Trophoblast cell (in vitro differentiated cells and primary cell): ENCODE measurements around the gene PLEKHA7.
"Not testable (repeated sequence)": the region's sequence is repeated elsewhere in the genome, so short reads cannot be mapped to it uniquely, and the experiment has no call there.

Experiments used
- DNase-seq, 2 donors: peaks; one replicate each; pipeline ENCODE4 v3.0.0-alpha.2; 2016
- H2AFZ ChIP-seq: 2 replicates; pipeline ENCODE4 v1.6.1; 2013; ENCODE audit warnings: low read length, moderate library complexity, mild to moderate bottlenecking; ENCODE audit not compliant: insufficient read depth, poor library complexity
- H2AK5ac ChIP-seq: 2 replicates; pipeline ENCODE4 v1.6.1; 2013; ENCODE audit warnings: mild to moderate bottlenecking, low read length
- H2BK120ac ChIP-seq: 2 replicates; pipeline ENCODE4 v1.6.1; 2013; ENCODE audit warnings: low read length, mild to moderate bottlenecking, moderate library complexity; ENCODE audit not compliant: insufficient read depth, poor library complexity
- H2BK12ac ChIP-seq: 2 replicates; pipeline ENCODE4 v1.6.1; 2013; ENCODE audit warnings: mild to moderate bottlenecking, low read length, moderate library complexity
- H2BK5ac ChIP-seq: 2 replicates; pipeline ENCODE4 v1.6.1; 2013; ENCODE audit warnings: low read length, low read depth, moderate library complexity, mild to moderate bottlenecking; ENCODE audit not compliant: poor library complexity
- H3K14ac ChIP-seq: 2 replicates; pipeline ENCODE4 v1.6.1; 2013; ENCODE audit warnings: mild to moderate bottlenecking, low read length
- H3K18ac ChIP-seq: 2 replicates; pipeline ENCODE4 v1.6.1; 2013; ENCODE audit warnings: mild to moderate bottlenecking, low read length
- H3K23ac ChIP-seq: 2 replicates; pipeline ENCODE4 v1.6.1; 2013; ENCODE audit warnings: low read length
- H3K27ac ChIP-seq: 2 replicates; pipeline ENCODE4 v1.5.1; 2013; ENCODE audit warnings: low read depth, mild to moderate bottlenecking, inconsistent platforms, low read length, moderate library complexity
- H3K27me3 ChIP-seq: 2 replicates; pipeline ENCODE4 v1.6.1; 2013; ENCODE audit warnings: inconsistent platforms, mild to moderate bottlenecking, low read length, moderate library complexity; ENCODE audit not compliant: insufficient read depth
- H3K36me3 ChIP-seq, 2 experiments: 1 replicate in 1 of 2; 2 replicates in 1 of 2; pipeline ENCODE4 v1.6.1; 2013; ENCODE audit warnings: low read length in 2 of 2, mild to moderate bottlenecking in 2 of 2, moderate library complexity in 1 of 2; ENCODE audit not compliant: insufficient read depth in 2 of 2, control insufficient read depth in 1 of 2
- H3K4ac ChIP-seq: 2 replicates; pipeline ENCODE4 v1.6.1; 2013; ENCODE audit warnings: low read depth, mild to moderate bottlenecking, low read length, moderate library complexity
- H3K4me1 ChIP-seq, 2 experiments: 1 replicate in 1 of 2; 2 replicates in 1 of 2; pipeline ENCODE4 v1.6.1; 2013; ENCODE audit warnings: low read length in 2 of 2, mild to moderate bottlenecking in 2 of 2, moderate library complexity in 1 of 2; ENCODE audit not compliant: insufficient read depth in 2 of 2, control insufficient read depth in 1 of 2
- H3K4me2 ChIP-seq: 2 replicates; pipeline ENCODE4 v1.6.1; 2013; ENCODE audit warnings: inconsistent platforms, mild to moderate bottlenecking, low read length, moderate library complexity
- H3K4me3 ChIP-seq: 2 replicates; pipeline ENCODE4 v1.5.1; 2013; ENCODE audit warnings: mild to moderate bottlenecking, low read depth, low read length, inconsistent platforms
- H3K79me1 ChIP-seq: one replicate; pipeline ENCODE4 v1.6.1; 2013; ENCODE audit warnings: low read length
- H3K79me2 ChIP-seq: 2 replicates; pipeline ENCODE4 v1.6.1; 2013; ENCODE audit warnings: low read length, mild to moderate bottlenecking; ENCODE audit not compliant: control insufficient read depth, insufficient read depth, poor library complexity
- H3K9ac ChIP-seq: 2 replicates; pipeline ENCODE4 v1.6.1; 2013; ENCODE audit warnings: mild to moderate bottlenecking, low read length
- H3K9me3 ChIP-seq: 2 replicates; pipeline ENCODE4 v1.6.1; 2013; ENCODE audit warnings: low read depth, mild to moderate bottlenecking, control low read depth, inconsistent platforms, low read length; ENCODE audit not compliant: insufficient read depth
- H4K12ac ChIP-seq: 2 replicates; pipeline ENCODE4 v1.6.1; 2013; ENCODE audit warnings: low read depth, mild to moderate bottlenecking, low read length, moderate library complexity
- H4K8ac ChIP-seq: 2 replicates; pipeline ENCODE4 v1.6.1; 2013; ENCODE audit warnings: low read depth, mild to moderate bottlenecking, low read length, moderate library complexity
- H4K91ac ChIP-seq: one replicate; pipeline ENCODE4 v1.6.1; 2013; ENCODE audit warnings: low read depth, mild to moderate bottlenecking, low read length, moderate library complexity
- WGBS: extraction: QIAGEN DNeasy Blood & Tissue Kit; methylation state at CpG from one replicate; pipeline ENCODE4 v1.1.7; 2013; ENCODE audit warnings: missing lambda C conversion rate; ENCODE audit not compliant: insufficient read length, insufficient coverage; ENCODE audit errors: extremely low coverage; 5-methylcytosine and 5-hydroxymethylcytosine counted together

PLEKHA7 gene

DNA sequence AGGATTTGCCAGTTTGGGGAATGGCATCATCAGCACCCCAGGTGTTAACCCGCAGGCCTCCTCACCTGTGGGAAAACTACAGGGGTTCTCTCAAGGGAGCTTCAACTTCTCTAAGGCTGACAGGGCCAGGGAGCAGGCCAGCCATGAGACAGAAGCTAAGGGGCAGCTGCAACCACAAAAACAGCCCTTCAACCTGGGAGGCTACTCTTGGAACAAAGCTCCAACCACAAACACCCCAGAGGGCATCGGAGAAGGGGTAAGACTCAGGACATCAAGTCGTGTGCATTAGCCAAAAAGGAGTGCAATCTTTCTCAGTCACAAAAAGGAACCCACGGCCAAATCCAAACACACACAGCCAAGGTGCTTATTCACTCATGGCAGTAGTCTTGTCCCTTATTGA is 103.0 kb downstream of the PLEKHA7 start:
- no peak overlapping the region for H3K4me2 ChIP-seq
- no peak overlapping the region for H4K91ac ChIP-seq
- peaks cover 6% of the 10 kb centered on the region for H3K79me2 ChIP-seq
- no peak overlapping the region for H2AK5ac ChIP-seq
- no peak overlapping the region for H2BK12ac ChIP-seq
- no peaks in the 10 kb centered on the region for H3K27me3 ChIP-seq
- no peak overlapping the region for H3K23ac ChIP-seq
- H4K8ac ChIP-seq, result no peak overlapping the region
- no peak for DNase-seq
- no peak overlapping the region for H3K18ac ChIP-seq
- no peak overlapping the region for H2BK120ac ChIP-seq
- no peak overlapping the region for H3K27ac ChIP-seq
- H3K36me3 ChIP-seq, result peaks cover 5 to 9% of the 10 kb centered on the region in 2 experiments
- no peak overlapping the region for H2BK5ac ChIP-seq
- no CpG with 5 or more reads among the region's 4 CpGs for WGBS
- H3K4ac ChIP-seq, result no peak overlapping the region
- H2AFZ ChIP-seq, result no peak overlapping the region
- peaks cover 3 to 7% of the 10 kb centered on the region in 2 experiments for H3K4me1 ChIP-seq
- no peak overlapping the region for H3K14ac ChIP-seq
- H4K12ac ChIP-seq, result no peak overlapping the region
- H3K79me1 ChIP-seq, result no peaks in the 10 kb centered on the region
- H3K9me3 ChIP-seq, result no peaks in the 10 kb centered on the region
- no peak overlapping the region for H3K4me3 ChIP-seq
- no peak overlapping the region for H3K9ac ChIP-seq

DNA sequence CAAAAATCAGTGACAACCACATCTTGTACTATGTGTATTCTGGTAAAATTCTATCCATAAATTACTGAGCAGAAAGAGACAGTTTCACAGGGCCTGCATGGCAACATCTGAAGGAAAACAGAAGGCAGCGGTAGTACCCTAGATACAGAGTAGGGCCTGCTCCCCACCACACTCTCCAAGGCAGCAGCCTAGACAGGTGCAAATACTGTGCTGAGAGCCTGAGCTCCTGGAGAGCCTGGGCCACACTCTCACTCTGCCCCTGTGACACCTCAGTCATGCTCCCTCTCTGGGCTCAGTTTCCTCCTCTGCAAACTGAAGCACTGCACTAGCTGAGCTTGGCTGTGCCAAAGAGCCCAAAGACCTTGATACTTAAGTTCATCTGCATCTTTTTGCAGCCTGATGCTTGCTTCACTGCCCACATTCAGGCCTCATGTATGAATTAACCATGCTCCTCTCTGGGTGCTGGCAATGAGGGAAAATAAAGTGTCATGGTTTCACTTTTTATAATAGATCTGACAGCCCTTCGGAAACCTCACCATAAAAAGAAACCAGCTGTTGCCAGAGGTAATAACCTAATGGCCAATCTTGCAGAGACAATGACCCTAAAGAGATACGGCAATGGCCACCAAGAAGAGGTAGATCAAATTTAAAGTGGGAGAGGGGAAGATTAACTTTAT is 104.7 kb downstream of the PLEKHA7 start:
- Histone ChIP-seq H2BK5ac (no peak overlapping the region), H3K14ac (no peak overlapping the region), H4K12ac (no peak overlapping the region), H2AFZ (no peak overlapping the region), H3K4me1 (peaks cover 3 to 9% of the 10 kb centered on the region in 2 experiments), H3K27me3 (no peaks in the 10 kb centered on the region), H3K36me3 (peaks cover 5 to 9% of the 10 kb centered on the region in 2 experiments), H3K4me2 (no peak overlapping the region), H3K18ac (no peak overlapping the region), H3K23ac (no peak overlapping the region), H3K4me3 (no peak overlapping the region), H3K9me3 (no peaks in the 10 kb centered on the region), H2AK5ac (no peak overlapping the region), H3K9ac (no peak overlapping the region), H3K79me1 (peaks cover 2% of the 10 kb centered on the region), H3K27ac (no peak overlapping the region), H3K79me2 (peaks cover 6% of the 10 kb centered on the region), H4K91ac (no peak overlapping the region), H3K4ac (no peak overlapping the region), H4K8ac (no peak overlapping the region), H2BK12ac (no peak overlapping the region), H2BK120ac (no peak overlapping the region)
- WGBS, result no CpG with 5 or more reads among the region's 3 CpGs
- no peak for DNase-seq

DNA sequence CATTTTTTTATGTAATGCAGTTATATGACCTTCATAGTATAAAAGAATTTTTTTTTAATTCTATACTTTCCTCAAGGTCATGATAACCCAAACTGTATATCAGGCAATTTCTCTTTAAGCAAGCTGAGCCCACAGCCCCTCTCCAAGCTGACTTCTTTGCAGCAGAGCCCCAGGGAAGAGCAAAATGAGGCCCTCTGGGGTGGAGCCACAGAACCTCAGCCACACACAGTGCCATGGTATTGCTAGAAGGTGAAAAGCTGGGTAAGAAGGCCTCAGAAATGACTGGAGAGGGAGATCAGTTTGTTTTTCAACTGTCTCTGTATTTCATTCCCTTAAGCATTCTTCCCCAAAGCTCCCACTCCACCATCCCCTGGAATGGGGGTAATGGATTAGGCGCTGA is 108.8 kb downstream of the PLEKHA7 start:
- Histone ChIP-seq H2BK5ac (no peak overlapping the region), H3K36me3 (peaks cover 0 to 2% of the 10 kb centered on the region in 2 experiments), H3K9me3 (no peaks in the 10 kb centered on the region), H3K4me1 (peaks cover 3 to 5% of the 10 kb centered on the region in 2 experiments), H3K14ac (no peak overlapping the region), H3K4me3 (no peak overlapping the region), H3K9ac (no peak overlapping the region), H4K91ac (no peak overlapping the region), H2AK5ac (no peak overlapping the region), H3K4me2 (no peak overlapping the region), H3K79me2 (peaks cover 3% of the 10 kb centered on the region), H2AFZ (no peak overlapping the region), H2BK120ac (no peak overlapping the region), H3K27me3 (no peaks in the 10 kb centered on the region), H3K18ac (peak overlapping the region; percentile 84), H4K8ac (no peak overlapping the region), H3K4ac (peak overlapping the region; percentile 64), H3K27ac (no peak overlapping the region), H3K23ac (no peak overlapping the region), H2BK12ac (no peak overlapping the region), H4K12ac (no peak overlapping the region), H3K79me1 (peaks cover 2% of the 10 kb centered on the region)
- DNase-seq, result no peak
- no CpG with 5 or more reads among the region's 1 CpG for WGBS

DNA sequence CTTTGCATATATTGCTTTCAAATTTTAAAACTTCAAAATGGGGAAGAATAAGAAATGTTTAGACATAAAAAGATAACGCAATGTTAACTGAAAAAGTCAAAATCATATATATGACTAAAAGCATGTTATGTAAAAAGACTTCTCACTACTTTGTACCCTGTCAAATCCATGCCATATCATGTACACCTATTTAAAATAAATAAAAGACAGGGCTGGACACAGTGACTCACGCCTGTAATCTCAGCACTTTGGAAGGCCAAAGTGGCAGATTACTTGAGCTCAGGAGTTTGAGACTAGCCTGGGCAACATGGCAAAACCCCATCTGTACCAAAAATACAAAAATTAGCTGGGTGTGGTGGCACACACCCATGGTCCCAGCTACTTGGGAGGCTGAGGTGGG is 109.5 kb downstream of the PLEKHA7 start:
- not testable (repeated sequence) for H3K79me2 ChIP-seq, H2BK12ac ChIP-seq, H2AFZ ChIP-seq, H3K36me3 ChIP-seq, DNase-seq, H4K12ac ChIP-seq, H3K4ac ChIP-seq, H3K4me2 ChIP-seq, H4K91ac ChIP-seq, H2BK120ac ChIP-seq, H3K79me1 ChIP-seq, H3K9ac ChIP-seq, H3K4me3 ChIP-seq, H3K27me3 ChIP-seq, H3K18ac ChIP-seq, H3K27ac ChIP-seq, H2AK5ac ChIP-seq, H3K9me3 ChIP-seq, H3K14ac ChIP-seq, H4K8ac ChIP-seq, H3K4me1 ChIP-seq, H2BK5ac ChIP-seq, H3K23ac ChIP-seq
- WGBS, result no CpG with 5 or more reads among the region's 2 CpGs
